DOHH2 (cell line): ENCODE data around the gene EIF3I.

Experiments used
- H3F3A ChIP-seq: fragments of 200-600 bp; sonication (generic), shearing (Covaris generic); 2 replicates; pipeline ENCODE4 v1.6.0; 2016; ENCODE audit warnings: antibody characterized with exemption, mild to moderate bottlenecking; ENCODE audit not compliant: control insufficient read depth, insufficient read depth
- H3K27ac ChIP-seq: fragments of 200-600 bp; sonication (generic); 2 replicates; pipeline ENCODE4 v1.5.1; 2014; ENCODE audit warnings: low read depth, mild to moderate bottlenecking, low read length, moderate library complexity
- H3K27me3 ChIP-seq: fragments of 200-600 bp; sonication (generic); 2 replicates; pipeline ENCODE4 v1.6.1; 2014; ENCODE audit warnings: mild to moderate bottlenecking, low read length, mixed read lengths; ENCODE audit not compliant: control insufficient read depth
- H3K36me3 ChIP-seq: fragments of 200-600 bp; sonication (generic); 2 replicates; pipeline ENCODE4 v1.6.1; 2014; ENCODE audit warnings: mild to moderate bottlenecking, low read length, moderate library complexity, mixed read lengths; ENCODE audit not compliant: control insufficient read depth
- H3K4me1 ChIP-seq: fragments of 200-600 bp; sonication (generic); 2 replicates; pipeline ENCODE4 v1.6.1; 2014; ENCODE audit warnings: mild to moderate bottlenecking, low read length, mixed read lengths; ENCODE audit not compliant: control insufficient read depth
- H3K4me2 ChIP-seq: fragments of 200-600 bp; sonication (generic); 2 replicates; pipeline ENCODE4 v1.6.0; 2014; ENCODE audit warnings: mild to moderate bottlenecking, low read length, moderate library complexity
- H3K4me3 ChIP-seq: fragments of 200-600 bp; sonication (generic); 2 replicates; pipeline ENCODE4 v1.5.1; 2014; ENCODE audit warnings: mild to moderate bottlenecking, low read length, mixed read lengths
- H3K79me2 ChIP-seq: fragments of 200-600 bp; sonication (generic); 2 replicates; pipeline ENCODE4 v1.6.1; 2014; ENCODE audit warnings: mild to moderate bottlenecking, low read length, mixed read lengths; ENCODE audit not compliant: control insufficient read depth
- H3K9me2 ChIP-seq: fragments of 200-600 bp; sonication (generic); replicated peaks from 2 replicates; pipeline ENCODE4 v1.6.1; 2014; ENCODE audit warnings: mild to moderate bottlenecking, low read length, mixed read lengths; ENCODE audit not compliant: control insufficient read depth
- H3K9me3 ChIP-seq: fragments of 200-600 bp; sonication (generic); 2 replicates; pipeline ENCODE4 v1.6.1; 2014; ENCODE audit warnings: antibody characterized with exemption, low read length, mixed read lengths; ENCODE audit not compliant: control insufficient read depth, insufficient read depth
- H4K20me1 ChIP-seq: fragments of 200-600 bp; sonication (generic); 2 replicates; pipeline ENCODE4 v1.6.0; 2014; ENCODE audit warnings: low read depth, mild to moderate bottlenecking, antibody characterized with exemption, low read length, moderate library complexity; ENCODE audit not compliant: control insufficient read depth, insufficient read depth
- CTCF ChIP-seq: fragments of 200-600 bp; sonication (generic); IDR thresholded peaks from one replicate; pipeline ENCODE4 v1.5.1; 2014; ENCODE audit warnings: antibody characterized with exemption, mild to moderate bottlenecking, low read depth, low read length; ENCODE audit not compliant: poor library complexity, severe bottlenecking
- EZH2phosphoT487 ChIP-seq: fragments of 200-600 bp; sonication (generic); IDR thresholded peaks from 2 replicates; pipeline ENCODE4 v1.6.1; 2017; ENCODE audit warnings: borderline replicate concordance, mild to moderate bottlenecking, antibody characterized with exemption, low read length, moderate library complexity, mixed read lengths

EIF3I gene

GRCh38 chr1:32224285-32224684, 2.1 kb downstream of the EIF3I start:
- H3K4me1 ChIP-seq = peaks cover 30% of the 10 kb centered on the region
- H3K27me3 ChIP-seq = no peaks in the 10 kb centered on the region
- no peak overlapping the region for H3K27ac ChIP-seq
- no peaks in the 10 kb centered on the region for H3K9me3 ChIP-seq
- no peaks in the 10 kb centered on the region for H4K20me1 ChIP-seq
- no peaks in the 10 kb centered on the region for H3K9me2 ChIP-seq
- 0 out of 2 replicates have a peak, but pooled peaks cover 2% of the 10 kb centered on the region for H3F3A ChIP-seq
- H3K36me3 ChIP-seq = peaks cover 58% of the 10 kb centered on the region
- no peak overlapping the region for H3K4me3 ChIP-seq
- peak overlapping the region; percentile 76; the same call in 1 of the 2 replicates for H3K4me2 ChIP-seq
- TF ChIP-seq EZH2phosphoT487 = no peak
- TF ChIP-seq CTCF = no peak
- H3K79me2 ChIP-seq = peaks cover 42% of the 10 kb centered on the region

- H3K27ac ChIP-seq = no peak overlapping the region
- H3K4me3 ChIP-seq = no peak overlapping the region
- no peaks in the 10 kb centered on the region for H3K9me2 ChIP-seq
- no peaks in the 10 kb centered on the region for H3K27me3 ChIP-seq
- no peaks in the 10 kb centered on the region for H4K20me1 ChIP-seq
- no peak for TF ChIP-seq CTCF
- TF ChIP-seq EZH2phosphoT487 = no peak
- H3K79me2 ChIP-seq = peaks cover 11% of the 10 kb centered on the region
- H3K4me2 ChIP-seq = no peak overlapping the region
- peaks cover 4% of the 10 kb centered on the region for H3K4me1 ChIP-seq
- no peaks in the 10 kb centered on the region for H3K9me3 ChIP-seq
- H3K36me3 ChIP-seq = peaks cover 73% of the 10 kb centered on the region
- H3F3A ChIP-seq = peaks cover 11% of the 10 kb centered on the region
Observed at GRCh38 chr1:32228771-32229170, 6.6 kb downstream of the EIF3I start.

- H3K27me3 ChIP-seq = no peaks in the 10 kb centered on the region
- no peaks in the 10 kb centered on the region for H3K9me2 ChIP-seq
- H3K27ac ChIP-seq = no peak overlapping the region
- no peaks in the 10 kb centered on the region for H4K20me1 ChIP-seq
- no peak for TF ChIP-seq CTCF
- TF ChIP-seq EZH2phosphoT487 = no peak
- peaks cover 62% of the 10 kb centered on the region for H3K36me3 ChIP-seq
- H3K4me2 ChIP-seq = no peak overlapping the region
- peaks cover 14% of the 10 kb centered on the region for H3F3A ChIP-seq
- no peaks in the 10 kb centered on the region; the same call in 1 of the 2 replicates for H3K79me2 ChIP-seq
- no peaks in the 10 kb centered on the region for H3K9me3 ChIP-seq
- H3K4me1 ChIP-seq = no peaks in the 10 kb centered on the region
- no peak overlapping the region for H3K4me3 ChIP-seq
Observed at GRCh38 chr1:32231843-32232432, 9.7 kb downstream of the EIF3I start.
